Measurements from ENCODE around the gene ZNF566. TPM values are rescaled to one million over a fixed set of nuclear protein-coding genes. Genes with fewer than 3 reads are reported as not detected.

The ZNF566 gene
- total and polyA plus RNA-seq, 5 donors from 2014 or later, result 7.9 to 20.7 (median 18.3) TPM

GRCh38 chr19:36488846-36489117, 579 bp downstream of the ZNF566 start:
- Histone ChIP-seq H3K27ac (ENCODE audit: insufficient read depth, low read length, poor library complexity, severe bottlenecking) (peak overlapping the region; percentile 93), H3K36me3 (ENCODE audit: control insufficient read depth, insufficient read depth, low read length) (no peaks in the 10 kb centered on the region), H3K4me1 (ENCODE audit: control insufficient read depth, insufficient read depth, low read length, poor library complexity, severe bottlenecking) (peaks cover 21% of the 10 kb centered on the region), H3K4me3 (ENCODE audit: low read depth, low read length) (peak overlapping the region; percentile 89), H3K9me3 (ENCODE audit: control insufficient read depth in 2 of 2, low read length in 2 of 2) (peaks cover under 1 to 13% of the 10 kb centered on the region in 2 experiments), H3K27me3 (ENCODE audit: control insufficient read depth, insufficient read depth, low read length) (no peaks in the 10 kb centered on the region)
- Mint-ChIP-seq H3K27ac (peak overlapping the region; percentile 100), H3K27me3 (peaks cover 4% of the 10 kb centered on the region), H3K4me3 (peak overlapping the region; percentile 96 to 100 (median 98)), H3K9me3 (peaks cover 0 to 35% (median 5%) of the 10 kb centered on the region in 7 donors), H3K4me1 (peaks cover 17 to 50% (median 26%) of the 10 kb centered on the region in 4 donors), H3K36me3 (peaks cover 10% of the 10 kb centered on the region)
- peak; percentile 16 to 19 for ATAC-seq (ENCODE audit: low read depth in 2 of 2)
- peak in 1 of 3 donors; percentile 15 for DNase-seq

GRCh38 chr19:36488118-36488845, 1.1 kb downstream of the ZNF566 start:
- Mint-ChIP-seq H3K27ac (peak overlapping the region; percentile 100), H3K27me3 (peaks cover 4% of the 10 kb centered on the region), H3K4me3 (peak overlapping the region; percentile 96 to 100 (median 98)), H3K4me1 (peaks cover 17 to 50% (median 26%) of the 10 kb centered on the region in 4 donors), H3K9me3 (peaks cover 0 to 35% (median 5%) of the 10 kb centered on the region in 7 donors), H3K36me3 (peaks cover 11% of the 10 kb centered on the region)
- Histone ChIP-seq H3K27me3 (ENCODE audit: control insufficient read depth, insufficient read depth, low read length) (no peaks in the 10 kb centered on the region), H3K27ac (ENCODE audit: insufficient read depth, low read length, poor library complexity, severe bottlenecking) (peak overlapping the region; percentile 93), H3K4me1 (ENCODE audit: control insufficient read depth, insufficient read depth, low read length, poor library complexity, severe bottlenecking) (peaks cover 21% of the 10 kb centered on the region), H3K36me3 (ENCODE audit: control insufficient read depth, insufficient read depth, low read length) (no peaks in the 10 kb centered on the region), H3K9me3 (ENCODE audit: control insufficient read depth in 2 of 2, low read length in 2 of 2) (peaks cover 4 to 16% of the 10 kb centered on the region in 2 experiments), H3K4me3 (ENCODE audit: low read depth, low read length) (peak overlapping the region; percentile 89)
- peak in 1 of 3 donors; percentile 2 for DNase-seq
- ATAC-seq (ENCODE audit: low read depth in 2 of 2), result no peak

GRCh38 chr19:36483653-36484052, 5.7 kb downstream of the ZNF566 start:
- DNase-seq (no peak), ATAC-seq (ENCODE audit: low read depth in 2 of 2) (no peak)
- Mint-ChIP-seq H3K4me3 (peak overlapping the region in 1 of 4 donors; percentile 54), H3K9me3 (peaks cover 1 to 37% (median 9%) of the 10 kb centered on the region in 7 donors), H3K27ac (no peak overlapping the region), H3K4me1 (peaks cover 11 to 34% (median 20%) of the 10 kb centered on the region in 4 donors), H3K36me3 (peaks cover 20% of the 10 kb centered on the region), H3K27me3 (peaks cover 4% of the 10 kb centered on the region)
- H3K27me3 ChIP-seq (ENCODE audit: control insufficient read depth, insufficient read depth, low read length), result no peaks in the 10 kb centered on the region
- H3K4me1 ChIP-seq (ENCODE audit: control insufficient read depth, insufficient read depth, low read length, poor library complexity, severe bottlenecking), result peaks cover 9% of the 10 kb centered on the region
- H3K27ac ChIP-seq (ENCODE audit: insufficient read depth, low read length, poor library complexity, severe bottlenecking), result no peak overlapping the region
- H3K9me3 ChIP-seq (ENCODE audit: control insufficient read depth in 2 of 2, low read length in 2 of 2), result peaks cover 30 to 49% of the 10 kb centered on the region in 2 experiments
- H3K36me3 ChIP-seq (ENCODE audit: control insufficient read depth, insufficient read depth, low read length), result peaks cover 5% of the 10 kb centered on the region
- H3K4me3 ChIP-seq (ENCODE audit: low read depth, low read length), result no peak overlapping the region

- Mint-ChIP-seq H3K27me3 (peaks cover 4% of the 10 kb centered on the region), H3K4me3 (no peak overlapping the region), H3K4me1 (peaks cover 5 to 26% (median 13%) of the 10 kb centered on the region in 4 donors), H3K36me3 (peaks cover 20% of the 10 kb centered on the region), H3K9me3 (peaks cover 1 to 39% (median 12%) of the 10 kb centered on the region in 7 donors), H3K27ac (no peak overlapping the region)
- peaks cover 5% of the 10 kb centered on the region for H3K36me3 ChIP-seq (ENCODE audit: control insufficient read depth, insufficient read depth, low read length)
- DNase-seq (no peak), ATAC-seq (ENCODE audit: low read depth in 2 of 2) (no peak)
- no peak overlapping the region for H3K4me3 ChIP-seq (ENCODE audit: low read depth, low read length)
- H3K27me3 ChIP-seq (ENCODE audit: control insufficient read depth, insufficient read depth, low read length), result no peaks in the 10 kb centered on the region
- peaks cover 34 to 57% of the 10 kb centered on the region in 2 experiments for H3K9me3 ChIP-seq (ENCODE audit: control insufficient read depth in 2 of 2, low read length in 2 of 2)
- H3K27ac ChIP-seq (ENCODE audit: insufficient read depth, low read length, poor library complexity, severe bottlenecking), result no peak overlapping the region
- H3K4me1 ChIP-seq (ENCODE audit: control insufficient read depth, insufficient read depth, low read length, poor library complexity, severe bottlenecking), result peaks cover 1% of the 10 kb centered on the region
Observed at GRCh38 chr19:36482876-36483275, 6.5 kb downstream of the ZNF566 start.

GRCh38 chr19:36460046-36460445, 29.3 kb downstream of the ZNF566 start:
- Mint-ChIP-seq H3K27me3 (no peaks in the 10 kb centered on the region), H3K4me3 (peak overlapping the region in 1 of 4 donors; percentile 43), H3K9me3 (peaks cover 2 to 47% (median 24%) of the 10 kb centered on the region in 7 donors), H3K4me1 (no peaks in the 10 kb centered on the region), H3K27ac (no peak overlapping the region), H3K36me3 (peaks cover 35% of the 10 kb centered on the region)
- Histone ChIP-seq H3K27ac (ENCODE audit: insufficient read depth, low read length, poor library complexity, severe bottlenecking) (no peak overlapping the region), H3K4me3 (ENCODE audit: low read depth, low read length) (no peak overlapping the region), H3K27me3 (ENCODE audit: control insufficient read depth, insufficient read depth, low read length) (no peaks in the 10 kb centered on the region), H3K9me3 (ENCODE audit: control insufficient read depth in 2 of 2, low read length in 2 of 2) (peaks cover 40 to 58% of the 10 kb centered on the region in 2 experiments), H3K36me3 (ENCODE audit: control insufficient read depth, insufficient read depth, low read length) (peaks cover 16% of the 10 kb centered on the region), H3K4me1 (ENCODE audit: control insufficient read depth, insufficient read depth, low read length, poor library complexity, severe bottlenecking) (no peaks in the 10 kb centered on the region)
- ATAC-seq (ENCODE audit: low read depth in 2 of 2) (no peak), DNase-seq (no peak)

GRCh38 chr19:36456831-36457230, 32.5 kb downstream of the ZNF566 start:
- no peak overlapping the region for H3K27ac ChIP-seq (ENCODE audit: insufficient read depth, low read length, poor library complexity, severe bottlenecking)
- H3K36me3 Mint-ChIP-seq, result peaks cover 47% of the 10 kb centered on the region

GRCh38 chr19:36449059-36449670, 40.2 kb downstream of the ZNF566 start:
- peak overlapping the region; percentile 21 for H3K4me3 ChIP-seq (ENCODE audit: low read depth, low read length)
- Mint-ChIP-seq H3K27me3 (no peaks in the 10 kb centered on the region), H3K4me3 (no peak overlapping the region), H3K27ac (no peak overlapping the region), H3K4me1 (peaks cover 0 to 1% (median 0%) of the 10 kb centered on the region in 4 donors), H3K9me3 (peaks cover 4 to 73% (median 30%) of the 10 kb centered on the region in 7 donors), H3K36me3 (peaks cover 46% of the 10 kb centered on the region)
- peaks cover 67 to 89% of the 10 kb centered on the region in 2 experiments for H3K9me3 ChIP-seq (ENCODE audit: control insufficient read depth in 2 of 2, low read length in 2 of 2)
- no peak for ATAC-seq (ENCODE audit: low read depth in 2 of 2)
- H3K4me1 ChIP-seq (ENCODE audit: control insufficient read depth, insufficient read depth, low read length, poor library complexity, severe bottlenecking), result no peaks in the 10 kb centered on the region
- DNase-seq, result no peak
- peaks cover 42% of the 10 kb centered on the region for H3K36me3 ChIP-seq (ENCODE audit: control insufficient read depth, insufficient read depth, low read length)
- H3K27ac ChIP-seq (ENCODE audit: insufficient read depth, low read length, poor library complexity, severe bottlenecking), result no peak overlapping the region
- H3K27me3 ChIP-seq (ENCODE audit: control insufficient read depth, insufficient read depth, low read length), result no peaks in the 10 kb centered on the region

More at GRCh38 chr19:36456831-36457230, 32.5 kb downstream of the ZNF566 start:
- H3K27me3 Mint-ChIP-seq, result no peaks in the 10 kb centered on the region
- peaks cover 4 to 62% (median 32%) of the 10 kb centered on the region in 7 donors for H3K9me3 Mint-ChIP-seq
- H3K4me3 Mint-ChIP-seq, result no peak overlapping the region
- no peak overlapping the region for H3K27ac Mint-ChIP-seq
- Histone ChIP-seq H3K9me3 (ENCODE audit: control insufficient read depth in 2 of 2, low read length in 2 of 2) (peaks cover 44 to 65% of the 10 kb centered on the region in 2 experiments), H3K27me3 (ENCODE audit: control insufficient read depth, insufficient read depth, low read length) (no peaks in the 10 kb centered on the region), H3K4me1 (ENCODE audit: control insufficient read depth, insufficient read depth, low read length, poor library complexity, severe bottlenecking) (no peaks in the 10 kb centered on the region), H3K4me3 (ENCODE audit: low read depth, low read length) (no peak overlapping the region), H3K36me3 (ENCODE audit: control insufficient read depth, insufficient read depth, low read length) (peaks cover 28% of the 10 kb centered on the region)
- ATAC-seq (ENCODE audit: low read depth in 2 of 2) (no peak), DNase-seq (no peak)
- H3K4me1 Mint-ChIP-seq, result peaks cover 0 to 4% (median 0%) of the 10 kb centered on the region in 4 donors

Measured in CD4-positive, CD25-positive, alpha-beta regulatory T cell (primary cell).